ENCODE data around the gene CNNM4.

- TF ChIP-seq POLR2AphosphoS5 (IDR thresholded peaks at IDR 0.05; ENCODE audit: low read depth, low read length), result no peak
- no peak for TF ChIP-seq TAF1 (IDR thresholded peaks at IDR 0.05; ENCODE audit: low read depth, low read length)
- TF ChIP-seq POLR2A (IDR thresholded peaks at IDR 0.05; ENCODE audit: low read depth, low read length), result no peak
- no peak for TF ChIP-seq SPI1 (IDR thresholded peaks at IDR 0.05; ENCODE audit: low read depth, low read length)
Observed at GRCh38 chr2:96809951-96810782, 49.5 kb downstream of the CNNM4 start.

Data from GM12891 (cell line).